A549 (cell line): ENCODE measurements around the gene EIF2B1. TPM values are rescaled to one million over a fixed set of nuclear protein-coding genes. Genes with fewer than 3 reads are reported as not detected.

Source experiments
- ATAC-seq, 2 experiments: fragments of 200-7000 bp in 1 of 2; fragments of >200 bp in 1 of 2; cut with Nextera tagmentation in 1 of 2; cut with Tn5 transposase in 1 of 2; 3 replicates each; pipeline versions ENCODE4 v1.8.0 to v1.9.1; 2018 to 2020; ENCODE audit warnings: mild to moderate bottlenecking in 1 of 2, moderate library complexity in 1 of 2
- CTCF ChIA-PET: fragments of 300-600 bp; sonication (Branson Sonifier 250); formaldehyde crosslinking; extraction: SDS; loops from one replicate; lab custom pipeline; 2021; ENCODE audit warnings: antibody characterized with exemption, inconsistent platforms; lab: Yijun Ruan, JAX
- POLR2A ChIA-PET: fragments of 350-600 bp; formaldehyde crosslinking; extraction: SDS; loops from one replicate; lab custom pipeline; 2021; ENCODE audit warnings: antibody characterized with exemption, inconsistent platforms; lab: Yijun Ruan, JAX
- DNase-seq, 2 experiments: peaks; one replicate each; pipeline versions ENCODE4 v3.0.0 to v3.0.0-alpha.2; 2011 to 2016; ENCODE audit warnings: low read depth in 1 of 2, low spot score in 1 of 2
- FAIRE-seq: peaks from 2 replicates; lab custom pipeline; 2011; peaks lifted over from hg19 to GRCh38; lab: Jason Lieb, UNC
- H3K27ac ChIP-seq, 2 experiments: fragments of >200 bp; sonication (Bioruptor Twin); formaldehyde crosslinking; 3 replicates each; pipeline ENCODE4 v1.5.1; 2016 to 2017
- H3K4me1 ChIP-seq: fragments of >200 bp; sonication (Bioruptor Twin); formaldehyde crosslinking; 3 replicates; pipeline ENCODE4 v1.6.1; 2016
- H3K4me2 ChIP-seq: fragments of >200 bp; sonication (Bioruptor Twin); formaldehyde crosslinking; 3 replicates; pipeline ENCODE4 v1.6.1; 2016
- H3K4me3 ChIP-seq: fragments of >200 bp; sonication (Bioruptor Twin); formaldehyde crosslinking; 3 replicates; pipeline ENCODE4 v1.5.1; 2016
- H3K9me3 ChIP-seq: fragments of >200 bp; sonication (Bioruptor Twin); formaldehyde crosslinking; 3 replicates; pipeline ENCODE4 v1.6.1; 2016
- ATOH8 ChIP-seq: fragments of 250-450 bp; sonication (Bioruptor Pico); IDR thresholded peaks from 2 replicates; pipeline ENCODE4 v1.5.0; 2020; ENCODE audit warnings: low read depth, mild to moderate bottlenecking, moderate library complexity
- CBX8 ChIP-seq: fragments of 200-600 bp; sonication (generic); IDR thresholded peaks from 2 replicates; pipeline ENCODE4 v1.6.1; 2016
- CEBPB ChIP-seq, 2 experiments: fragments of >200 bp in 1 of 2; sonication (Bioruptor Twin) in 1 of 2; formaldehyde crosslinking in 1 of 2; IDR thresholded peaks; 2 replicates each; pipeline ENCODE4 v1.6.1; 2012 to 2016
- CHD2 ChIP-seq: fragments of 150-350 bp; IDR thresholded peaks from 2 replicates; pipeline ENCODE4 v1.6.1; 2014; ENCODE audit warnings: low read length; ENCODE audit not compliant: partially characterized antibody
- EP300 ChIP-seq, 2 experiments: fragments of >200 bp; sonication (Bioruptor Twin); formaldehyde crosslinking; IDR thresholded peaks; 2 replicates in 1 of 2; 3 replicates in 1 of 2; pipeline ENCODE4 v1.6.1; 2016 to 2017
- ESRRA ChIP-seq: fragments of 150-350 bp; IDR thresholded peaks from 2 replicates; pipeline ENCODE4 v1.6.1; 2014; ENCODE audit warnings: mild to moderate bottlenecking, low read length, borderline replicate concordance
- FOSB ChIP-seq: fragments of 250-450 bp; sonication (Bioruptor Pico); IDR thresholded peaks from 2 replicates; pipeline ENCODE4 v1.5.0; 2020; ENCODE audit warnings: mild to moderate bottlenecking, moderate library complexity
- FOSL2 ChIP-seq, 2 experiments: fragments of 450-650 bp in 1 of 2; fragments of >200 bp in 1 of 2; sonication (Bioruptor Twin) in 1 of 2; formaldehyde crosslinking; IDR thresholded peaks; 2 replicates each; pipeline versions ENCODE4 v1.5.0 to v1.6.1; 2016 to 2020; ENCODE audit warnings: mild to moderate bottlenecking in 1 of 2, moderate library complexity in 1 of 2
- HDAC2 ChIP-seq: fragments of 200-600 bp; sonication (generic); IDR thresholded peaks from 2 replicates; pipeline ENCODE4 v1.6.1; 2016
- HEYL ChIP-seq: fragments of 250-450 bp; sonication (Bioruptor Pico); IDR thresholded peaks from 2 replicates; pipeline ENCODE4 v1.8.0; 2021; ENCODE audit warnings: mild to moderate bottlenecking, moderate library complexity
- HMGXB4 ChIP-seq: fragments of 250-450 bp; sonication (Bioruptor Pico); IDR thresholded peaks from 2 replicates; pipeline ENCODE4 v1.5.0; 2021; ENCODE audit warnings: mild to moderate bottlenecking, moderate library complexity, borderline replicate concordance
- HOXB13 ChIP-seq: fragments of 250-450 bp; sonication (Bioruptor Pico); IDR thresholded peaks from 2 replicates; pipeline ENCODE4 v1.5.0; 2020; ENCODE audit warnings: low read depth, mild to moderate bottlenecking, moderate library complexity
- JUNB ChIP-seq: fragments of >200 bp; sonication (Bioruptor Twin); formaldehyde crosslinking; IDR thresholded peaks from 2 replicates; pipeline ENCODE4 v1.6.1; 2016
- MAFK ChIP-seq: fragments of 450-650 bp; IDR thresholded peaks from 2 replicates; pipeline ENCODE4 v1.6.1; 2014; ENCODE audit not compliant: partially characterized antibody
- MYC ChIP-seq: IDR thresholded peaks from 2 replicates; pipeline ENCODE4 v1.6.1; 2012; ENCODE audit warnings: mild to moderate bottlenecking, inconsistent platforms, low read length, improper control_type of control experiment, borderline replicate concordance
- NR3C1 ChIP-seq: fragments of >200 bp; sonication (Bioruptor Twin); formaldehyde crosslinking; IDR thresholded peaks from 3 replicates; pipeline ENCODE4 v1.6.1; 2017
- POLR2A ChIP-seq: IDR thresholded peaks from 2 replicates; pipeline ENCODE4 v1.6.1; 2012; ENCODE audit warnings: mild to moderate bottlenecking, low read length
- POLR2AphosphoS2 ChIP-seq: conservative IDR thresholded peaks from 2 replicates; pipeline ENCODE4 v1.6.1; 2012; ENCODE audit warnings: low read length, improper control_type of control experiment, inconsistent platforms
- RAD21 ChIP-seq, 2 experiments: fragments of >200 bp in 1 of 2; sonication (Bioruptor Twin) in 1 of 2; formaldehyde crosslinking in 1 of 2; IDR thresholded peaks in 1 of 2; conservative IDR thresholded peaks in 1 of 2; 2 replicates in 1 of 2; 3 replicates in 1 of 2; pipeline ENCODE4 v1.6.1; 2012 to 2018; ENCODE audit warnings: inconsistent platforms in 1 of 2
- RCOR1 ChIP-seq: fragments of 150-350 bp; IDR thresholded peaks from 2 replicates; pipeline ENCODE4 v1.6.1; 2014; ENCODE audit warnings: antibody characterized with exemption, low read length, low read depth
- REST ChIP-seq: fragments of 200-600 bp; sonication (generic); IDR thresholded peaks from 2 replicates; pipeline ENCODE4 v1.6.1; 2016; ENCODE audit warnings: antibody characterized with exemption, mild to moderate bottlenecking, moderate library complexity
- RFX5 ChIP-seq: fragments of 450-650 bp; IDR thresholded peaks from 2 replicates; pipeline ENCODE4 v1.7.1; 2014; ENCODE audit warnings: antibody characterized with exemption, mild to moderate bottlenecking, moderate library complexity
- RNF2 ChIP-seq: fragments of 200-600 bp; sonication (generic); IDR thresholded peaks from 2 replicates; pipeline ENCODE4 v1.6.1; 2016; ENCODE audit warnings: low read depth, mild to moderate bottlenecking, antibody characterized with exemption, moderate library complexity, borderline replicate concordance
- ZNF302 ChIP-seq: fragments of 250-450 bp; sonication (Bioruptor Pico); IDR thresholded peaks from 2 replicates; pipeline ENCODE4 v1.9.0; 2021; ENCODE audit warnings: inconsistent platforms, mild to moderate bottlenecking, moderate library complexity
- ZSCAN20 ChIP-seq: fragments of 250-450 bp; sonication (Bioruptor Pico); IDR thresholded peaks from 2 replicates; pipeline ENCODE4 v1.8.0; 2022; ENCODE audit warnings: mild to moderate bottlenecking, moderate library complexity
- WGBS: methylation state at CpG from one replicate; pipeline ENCODE4 v1.1.6; 2017; ENCODE audit errors: missing lambda C conversion rate; 5-methylcytosine and 5-hydroxymethylcytosine counted together
- polyA plus RNA-seq, 4 experiments: library from polyadenylated mRNA; depleted of rRNA in 3 of 4; stranded (reverse); fragments of >200 nt; fragmentation: RNase III in 1 of 4; extraction: RNeasy Plus Mini Kit Qiagen cat#74134 plus additional on column Dnase treatment in 1 of 4; gene quantifications; 2 replicates in 3 of 4; 3 replicates in 1 of 4; pipeline ENCODE4 v1.2.3, GENCODE V29; 2011 to 2017
- TF ChIP-seq, protein P1 (sequence below): fragments of 450-650 bp; IDR thresholded peaks from 2 replicates; pipeline ENCODE4 v1.6.1; 2014; ENCODE audit warnings: antibody characterized with exemption
- TF ChIP-seq, protein P2 (sequence below): IDR thresholded peaks from 2 replicates; pipeline ENCODE4 v1.6.1; 2012

Gene EIF2B1
- polyA plus RNA-seq, 2 of the 4 experiments (the other 2 are of a cell fraction): 35.7 to 55.1 TPM

GRCh38 chr12:123621101-123621500 is 12.4 kb downstream of the EIF2B1 start:
- ChIA-PET POLR2A (interaction anchor here (0.8 to 1.7 kb wide), 3 partner anchors 9 to 19 kb away, joined by 3 to 9 read pairs (median 4); partner anchors contain the start of gene DDX55), CTCF (interaction anchor here (0.6 to 1.0 kb wide), 2 partner anchors 10 to 33 kb away, joined by 3 read pairs; no protein-coding TSS in a partner anchor)
- Histone ChIP-seq H3K4me2 (no peak overlapping the region), H3K4me3 (no peak overlapping the region), H3K27ac (no peak overlapping the region), H3K9me3 (no peaks in the 10 kb centered on the region), H3K4me1 (no peaks in the 10 kb centered on the region)
- no peak for FAIRE-seq
- WGBS: 94% methylated on average over 8 of the region's 8 CpGs
- no peak for ATAC-seq
- DNase-seq: no peak
- no peak for TF ChIP-seq HDAC2
- TF ChIP-seq JUNB: no peak
- no peak for TF ChIP-seq MYC
- no peak for TF ChIP-seq RAD21 (conservative IDR thresholded peaks at IDR 0.05 in 1 of 2, IDR thresholded peaks at IDR 0.05 in 1 of 2)
- TF ChIP-seq RNF2: no peak
- TF ChIP-seq HEYL: no peak
- no peak for TF ChIP-seq CEBPB (IDR thresholded peaks at IDR 0.05)
- TF ChIP-seq FOSB (CRISPR knock-in tag): no peak
- no peak for TF ChIP-seq ZNF302 (CRISPR knock-in tag)
- no peak for TF ChIP-seq REST
- no peak for TF ChIP-seq HMGXB4 (CRISPR knock-in tag)
- TF ChIP-seq POLR2A: no peak
- TF ChIP-seq HOXB13 (CRISPR knock-in tag): no peak
- TF ChIP-seq ESRRA: no peak
- no peak for TF ChIP-seq CBX8

- Histone ChIP-seq H3K4me2 (no peak overlapping the region), H3K4me1 (peaks cover 7% of the 10 kb centered on the region; the same call in 2 of the 3 replicates), H3K27ac (no peak overlapping the region), H3K9me3 (no peaks in the 10 kb centered on the region), H3K4me3 (no peak overlapping the region)
- FAIRE-seq: no peak
- POLR2A ChIA-PET: interaction anchor here (0.7 kb wide), 1 partner anchor 325 kb away, joined by 3 read pairs; no protein-coding TSS in a partner anchor
- TF ChIP-seq ZSCAN20 (no peak), CHD2 (no peak), RCOR1 (no peak), RFX5 (no peak), ATOH8 (no peak), MAFK (no peak), FOSL2 (IDR thresholded peaks at IDR 0.05) (no peak), FOSL2 (CRISPR knock-in tag; IDR thresholded peaks at IDR 0.05) (no peak), HEYL (no peak), NR3C1 (no peak), EP300 (IDR thresholded peaks at IDR 0.05) (no peak), RAD21 (conservative IDR thresholded peaks at IDR 0.05 in 1 of 2, IDR thresholded peaks at IDR 0.05 in 1 of 2) (no peak), RNF2 (no peak), POLR2AphosphoS2 (no peak)
- TF ChIP-seq, protein P1, sequence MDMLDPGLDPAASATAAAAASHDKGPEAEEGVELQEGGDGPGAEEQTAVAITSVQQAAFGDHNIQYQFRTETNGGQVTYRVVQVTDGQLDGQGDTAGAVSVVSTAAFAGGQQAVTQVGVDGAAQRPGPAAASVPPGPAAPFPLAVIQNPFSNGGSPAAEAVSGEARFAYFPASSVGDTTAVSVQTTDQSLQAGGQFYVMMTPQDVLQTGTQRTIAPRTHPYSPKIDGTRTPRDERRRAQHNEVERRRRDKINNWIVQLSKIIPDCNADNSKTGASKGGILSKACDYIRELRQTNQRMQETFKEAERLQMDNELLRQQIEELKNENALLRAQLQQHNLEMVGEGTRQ: no peak
- TF ChIP-seq, protein P2, sequence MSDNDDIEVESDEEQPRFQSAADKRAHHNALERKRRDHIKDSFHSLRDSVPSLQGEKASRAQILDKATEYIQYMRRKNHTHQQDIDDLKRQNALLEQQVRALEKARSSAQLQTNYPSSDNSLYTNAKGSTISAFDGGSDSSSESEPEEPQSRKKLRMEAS: no peak
- no peak for DNase-seq
- 95% methylated on average over 13 of the region's 13 CpGs for WGBS
- CTCF ChIA-PET: interaction anchor here (0.7 to 2.8 kb wide), 5 partner anchors 9 to 210 kb away, joined by 3 to 21 read pairs (median 4); partner anchors contain the start of gene DDX55
- no peak; a peak in 1 of 6 replicates for ATAC-seq
These were observed 15.9 kb downstream of the EIF2B1 start for GRCh38 chr12:123617580-123617979.
